ENCODE data around the gene EDA.

EDA gene

DNA sequence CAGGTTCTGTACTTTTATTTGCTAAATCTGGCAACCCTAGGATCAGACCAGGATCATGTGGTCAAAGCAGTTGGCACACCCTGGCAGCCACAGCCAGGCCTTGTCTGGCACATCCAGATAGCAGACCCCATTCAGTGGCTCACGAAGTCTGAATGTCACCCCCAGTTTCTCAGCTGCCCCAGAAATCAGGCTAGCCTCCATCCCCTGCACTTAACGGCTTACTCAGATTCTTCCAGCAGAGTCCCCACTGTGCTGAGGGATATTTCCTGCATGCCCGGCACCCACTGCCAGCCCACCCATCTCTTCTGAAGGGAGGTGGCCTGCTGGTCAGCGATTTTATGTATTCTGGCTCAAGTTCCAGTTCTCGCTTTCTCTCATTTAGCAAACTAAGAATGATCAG lies 438.5 kb downstream of the EDA start:
- no peak for DNase-seq (ENCODE audit: low read depth)
- no peak overlapping the region for H3K4me3 ChIP-seq (ENCODE audit: low read depth, low read length)
- no peak for TF ChIP-seq POLR2A (IDR thresholded peaks at IDR 0.05; ENCODE audit: extremely low read depth, insufficient read length)
- TF ChIP-seq CTCF (IDR thresholded peaks at IDR 0.05; ENCODE audit: low read depth, low read length): no peak
- TF ChIP-seq, protein P1, sequence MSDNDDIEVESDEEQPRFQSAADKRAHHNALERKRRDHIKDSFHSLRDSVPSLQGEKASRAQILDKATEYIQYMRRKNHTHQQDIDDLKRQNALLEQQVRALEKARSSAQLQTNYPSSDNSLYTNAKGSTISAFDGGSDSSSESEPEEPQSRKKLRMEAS (IDR thresholded peaks at IDR 0.05; ENCODE audit: low read depth, low read length): no peak
- no peak for TF ChIP-seq MYC (IDR thresholded peaks at IDR 0.05; ENCODE audit: low read depth, low read length)

- DNase-seq (ENCODE audit: low read depth): no peak
- no peak within 1 kb of the TSS for H3K4me3 ChIP-seq (ENCODE audit: low read depth, low read length)
- TF ChIP-seq, protein P1 (IDR thresholded peaks at IDR 0.05; ENCODE audit: low read depth, low read length): no peak
- TF ChIP-seq POLR2A (IDR thresholded peaks at IDR 0.05; ENCODE audit: extremely low read depth, insufficient read length) (no peak), MYC (IDR thresholded peaks at IDR 0.05; ENCODE audit: low read depth, low read length) (no peak), CTCF (IDR thresholded peaks at IDR 0.05; ENCODE audit: low read depth, low read length) (no peak)
Measured at GRCh38 chrX:70062076-70062475, 446.2 kb downstream of the EDA start, which contains the start of gene OTUD6A. TSS of gene OTUD6A (plus strand) at chrX:70062457. CDS start at chrX:70062525, 68 bp downstream.

DNA sequence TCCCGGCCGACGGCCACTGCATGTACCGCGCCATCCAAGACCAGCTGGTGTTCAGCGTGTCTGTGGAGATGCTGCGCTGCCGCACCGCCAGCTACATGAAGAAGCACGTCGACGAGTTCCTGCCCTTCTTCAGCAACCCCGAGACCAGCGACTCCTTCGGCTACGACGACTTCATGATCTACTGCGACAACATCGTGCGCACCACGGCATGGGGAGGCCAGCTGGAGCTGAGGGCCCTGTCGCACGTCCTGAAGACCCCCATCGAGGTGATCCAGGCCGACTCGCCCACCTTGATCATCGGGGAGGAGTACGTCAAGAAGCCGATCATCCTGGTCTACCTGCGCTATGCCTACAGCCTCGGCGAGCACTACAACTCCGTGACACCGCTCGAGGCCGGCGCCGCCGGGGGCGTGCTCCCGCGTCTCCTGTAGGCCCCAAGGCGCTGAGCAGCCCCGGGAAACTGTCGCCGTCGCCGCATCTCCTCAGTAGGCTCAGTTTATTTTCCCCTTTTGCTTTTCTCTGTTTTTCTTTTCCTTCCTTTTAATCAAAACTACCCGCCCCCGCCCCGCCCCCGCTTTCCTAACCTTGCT lies 447.1 kb downstream of the EDA start:
- H3K4me3 ChIP-seq (ENCODE audit: low read depth, low read length): no peak overlapping the region
- TF ChIP-seq, protein P1 (IDR thresholded peaks at IDR 0.05; ENCODE audit: low read depth, low read length): no peak
- no peak for TF ChIP-seq MYC (IDR thresholded peaks at IDR 0.05; ENCODE audit: low read depth, low read length)
- no peak for TF ChIP-seq POLR2A (IDR thresholded peaks at IDR 0.05; ENCODE audit: extremely low read depth, insufficient read length)
- TF ChIP-seq CTCF (IDR thresholded peaks at IDR 0.05; ENCODE audit: low read depth, low read length): no peak
- no peak for DNase-seq (ENCODE audit: low read depth)

- TF ChIP-seq CTCF (IDR thresholded peaks at IDR 0.05; ENCODE audit: low read depth, low read length) (no peak), POLR2A (IDR thresholded peaks at IDR 0.05; ENCODE audit: extremely low read depth, insufficient read length) (no peak), MYC (IDR thresholded peaks at IDR 0.05; ENCODE audit: low read depth, low read length) (no peak)
- TF ChIP-seq, protein P1 (IDR thresholded peaks at IDR 0.05; ENCODE audit: low read depth, low read length): no peak
- no peak overlapping the region for H3K4me3 ChIP-seq (ENCODE audit: low read depth, low read length)
- DNase-seq (ENCODE audit: low read depth): no peak
Measured at GRCh38 chrX:70066646-70067045, 450.7 kb downstream of the EDA start.

DNA sequence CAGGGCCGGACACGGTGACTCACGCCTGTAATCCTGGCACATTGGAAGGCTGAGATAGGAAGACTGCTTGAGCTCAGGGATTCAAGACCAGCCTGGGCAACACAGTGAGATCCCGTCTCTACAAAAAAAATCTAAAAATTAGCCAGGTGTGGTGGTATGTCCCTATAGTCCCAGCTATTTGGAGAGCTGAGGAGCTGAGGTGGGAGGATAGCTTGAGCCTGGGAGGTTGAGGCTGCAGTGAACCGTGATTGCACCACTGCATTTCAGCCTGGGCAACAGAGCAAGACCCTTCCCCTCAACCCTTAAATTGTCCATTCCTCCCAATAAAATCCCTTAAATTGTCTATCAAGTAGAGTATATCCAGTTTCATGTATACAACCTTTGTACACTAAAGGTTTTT lies 463.4 kb downstream of the EDA start:
- DNase-seq (ENCODE audit: low read depth): no peak

More for the DNA sequence above, 463.4 kb downstream of the EDA start:
- no peak for TF ChIP-seq CTCF (IDR thresholded peaks at IDR 0.05; ENCODE audit: low read depth, low read length)
- TF ChIP-seq POLR2A (IDR thresholded peaks at IDR 0.05; ENCODE audit: extremely low read depth, insufficient read length): no peak
- no peak for TF ChIP-seq MYC (IDR thresholded peaks at IDR 0.05; ENCODE audit: low read depth, low read length)
- TF ChIP-seq, protein P1 (IDR thresholded peaks at IDR 0.05; ENCODE audit: low read depth, low read length): no peak
- no peak overlapping the region for H3K4me3 ChIP-seq (ENCODE audit: low read depth, low read length)

Data from NB4 (cell line).